ENCODE measurements around the gene AGRN. TPM values are rescaled to one million over a fixed set of nuclear protein-coding genes. Genes with fewer than 3 reads are reported as not detected.

Gene AGRN
- total and polyA plus RNA-seq, 2 of the 4 experiments (the other 2 are of a cell fraction), result 8.1 to 115 TPM

GRCh38 chr1:971751-972506 lies 48.0 kb upstream of the AGRN start:
- dilution Hi-C loops (cut with HindIII; ENCODE audit: low sequenced_read_pairs, unreplicated experiment), result no loop called here
- ChIA-PET POLR2A (ENCODE audit: unreplicated experiment) (no interaction called here), CTCF (no interaction called here)
- 82% methylated on average over 12 of the region's 34 CpGs; no CpG with 5 or more reads in 1 of the 2 experiments for WGBS, 2 experiments (ENCODE audit: extremely low coverage in 2 of 2, insufficient read length in 1 of 2)
- Histone ChIP-seq H2BK120ac (ENCODE audit: low read depth, low read length) (no peak overlapping the region), H4K5ac (ENCODE audit: low read depth, low read length) (no peak overlapping the region), H2AK9ac (replicated peaks; ENCODE audit: low read depth, low read length, poor library complexity) (no peak overlapping the region), H3K4me2 (ENCODE audit: low read depth, low read length) (no peak overlapping the region), H3K23ac (ENCODE audit: low read depth, low read length) (no peak overlapping the region), H2BK15ac (ENCODE audit: low read depth, low read length) (no peak overlapping the region), H3K36me3 (ENCODE audit: control insufficient read depth, insufficient read depth, low read length) (no peaks in the 10 kb centered on the region), H4K8ac (ENCODE audit: low read depth in 2 of 2, low read length in 2 of 2) (no peak overlapping the region), H3K4me3 (ENCODE audit: insufficient read depth, low read depth, low read length) (no peak overlapping the region), H3K79me1 (ENCODE audit: low read depth in 1 of 2, low read length in 2 of 2) (0 out of 4 replicates have a peak, but pooled peaks cover 0 to 5% of the 10 kb centered on the region in 2 experiments), H3K4me1 (ENCODE audit: control insufficient read depth, insufficient read depth, low read length) (0 out of 2 replicates have a peak, but pooled peaks cover 2% of the 10 kb centered on the region), H2BK5ac (ENCODE audit: low read depth, low read length, poor library complexity, severe bottlenecking) (no peak overlapping the region), H4K91ac (ENCODE audit: insufficient read depth, low read depth, low read length) (no peak overlapping the region), H3K56ac (ENCODE audit: extremely low read depth, insufficient read depth, low read length) (no peak overlapping the region), H2AFZ (replicated peaks; ENCODE audit: low read length, poor library complexity) (no peak overlapping the region), H3K14ac (replicated peaks; ENCODE audit: low read depth, low read length) (no peak overlapping the region), H3K27me3 (ENCODE audit: control insufficient read depth, insufficient read depth, low read length) (peaks cover 5% of the 10 kb centered on the region; the same call in 1 of the 2 replicates), H2BK20ac (ENCODE audit: low read depth, low read length) (no peak overlapping the region), H3K9ac (ENCODE audit: low read depth, low read length) (no peak overlapping the region), H3K18ac (ENCODE audit: low read depth, low read length) (no peak overlapping the region), H3K9me1 (ENCODE audit: insufficient read depth, low read length) (peaks cover 6% of the 10 kb centered on the region), H3K27ac (ENCODE audit: insufficient read depth, low read length) (no peak overlapping the region), H2AK5ac (ENCODE audit: low read depth, low read length) (no peak overlapping the region), H3K4ac (ENCODE audit: low read depth, low read length) (no peak overlapping the region), H4K20me1 (ENCODE audit: insufficient read depth, low read length) (no peaks in the 10 kb centered on the region; the same call in 1 of the 2 replicates), H3K9me3 (ENCODE audit: control insufficient read depth, insufficient read depth, low read length) (no peaks in the 10 kb centered on the region)
- no TSS peak for BruUV-seq (replicated peaks)
- in situ Hi-C loops (cut with MboI; ENCODE audit: low sequenced_read_pairs), result no loop called here
- intact Hi-C loops (cut with micrococcal nuclease), result no loop called here
- TF ChIP-seq SMC3 (IDR thresholded peaks at IDR 0.05; ENCODE audit: low read depth, low read length), result no peak
- TF ChIP-seq RFX5 (IDR thresholded peaks at IDR 0.05; ENCODE audit: low read depth, low read length), result no peak
- TF ChIP-seq CTCF (conservative IDR thresholded peaks at IDR 0.05; ENCODE audit: low read depth, low read length), result no peak
- TF ChIP-seq CEBPB (IDR thresholded peaks at IDR 0.05; ENCODE audit: low read depth, low read length), result no peak
- no peak for TF ChIP-seq USF2 (IDR thresholded peaks at IDR 0.05; ENCODE audit: low read depth, low read length)
- TF ChIP-seq MAFK (IDR thresholded peaks at IDR 0.05; ENCODE audit: low read depth, low read length), result no peak
- TF ChIP-seq RAD21 (IDR thresholded peaks at IDR 0.05; ENCODE audit: low read length), result no peak
- no peak for DNase-seq
- ATAC-seq (ENCODE audit: low read depth), result no peak

Data from IMR-90 (cell line).